ENCODE results near the gene AUTS2. TPM values are rescaled to one million over a fixed set of nuclear protein-coding genes. Genes with fewer than 3 reads are reported as not detected.

AUTS2 gene
- total and polyA plus RNA-seq, 2 of the 8 experiments (the other 6 are each of a cell fraction or from before 2014, with no cell fraction given): 25.9 to 101 TPM

DNA sequence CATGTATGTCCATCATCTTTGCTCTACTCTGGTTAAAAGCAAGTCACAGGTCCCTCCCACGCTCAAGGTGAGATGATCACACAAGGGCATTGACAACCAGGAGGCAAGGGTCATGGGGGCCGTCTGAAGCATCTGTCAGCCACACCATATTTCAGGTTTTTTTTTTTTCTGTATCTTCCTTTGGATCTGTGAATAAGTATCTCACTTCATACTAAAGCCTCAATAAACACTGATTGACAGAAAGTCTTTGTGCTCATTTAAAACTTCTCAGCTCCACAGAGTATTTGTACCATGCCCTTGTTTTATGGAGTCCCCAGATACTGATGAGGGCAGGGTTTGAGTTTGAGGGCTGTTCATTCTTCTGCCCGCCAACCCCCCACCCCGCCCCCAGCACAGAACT lies 45.0 kb downstream of the AUTS2 start:
- FAIRE-seq: no peak
- H4K8ac ChIP-seq (ENCODE audit: extremely low read depth, insufficient read depth, low read length): no peak overlapping the region
- H3K79me2 ChIP-seq (ENCODE audit: control insufficient read depth in 1 of 2, insufficient read depth in 2 of 2, low read length in 2 of 2): no peaks in the 10 kb centered on the region
- no peak overlapping the region for H4K5ac ChIP-seq (ENCODE audit: insufficient read length, low read depth, low read length)
- H3K27me3 ChIP-seq (replicated peaks in 1 of 4; ENCODE audit: control insufficient read depth in 3 of 4, extremely low read depth in 1 of 4, insufficient read depth in 3 of 4, low read length in 3 of 4): no peaks in the 10 kb centered on the region
- H3K56ac ChIP-seq (replicated peaks; ENCODE audit: insufficient read length, low read depth, low read length): no peak overlapping the region
- H3K4me3 ChIP-seq (ENCODE audit: extremely low read depth in 1 of 4, insufficient read depth in 2 of 4, low read depth in 3 of 4, low read length in 4 of 4): no peak overlapping the region
- no peak overlapping the region; the same call in 1 of the 2 replicates for H2BK12ac ChIP-seq (ENCODE audit: low read depth, low read length)
- TF ChIP-seq SUZ12 (IDR thresholded peaks at IDR 0.05; ENCODE audit: low read length) (no peak), BCL11A (IDR thresholded peaks at IDR 0.05; ENCODE audit: low read depth in 2 of 2, low read length in 2 of 2) (no peak)
- H2BK5ac ChIP-seq (ENCODE audit: low read depth, low read length): no peak overlapping the region
- no peaks in the 10 kb centered on the region for H3K23me2 ChIP-seq (ENCODE audit: low read depth, low read length)
- H3K4ac ChIP-seq (replicated peaks; ENCODE audit: insufficient read length, low read depth, low read length): no peak overlapping the region
- H3K4me1 ChIP-seq (replicated peaks in 1 of 4; ENCODE audit: control insufficient read depth in 3 of 4, insufficient read depth in 4 of 4, low read length in 3 of 4): peaks cover 2 to 16% (median 7%) of the 10 kb centered on the region in 4 experiments; a peak in 6 of 7 replicates
- H3K9ac ChIP-seq (replicated peaks in 1 of 4; ENCODE audit: extremely low read depth in 1 of 4, low read depth in 3 of 4, low read length in 3 of 4): no peak overlapping the region
- H3K18ac ChIP-seq (ENCODE audit: extremely low read depth, low read length): no peak overlapping the region
- no peaks in the 10 kb centered on the region for H3K9me3 ChIP-seq (ENCODE audit: insufficient read depth in 2 of 2, low read depth in 1 of 2, low read length in 1 of 2)
- no peak overlapping the region for H2BK120ac ChIP-seq (replicated peaks; ENCODE audit: low read depth, low read length)
- H4K20me1 ChIP-seq (replicated peaks in 1 of 2; ENCODE audit: control insufficient read depth in 1 of 2, insufficient read depth in 2 of 2, low read length in 2 of 2): no peaks in the 10 kb centered on the region
- no peak overlapping the region for H2BK20ac ChIP-seq (ENCODE audit: low read length)
- no peak overlapping the region for H3K23ac ChIP-seq (ENCODE audit: insufficient read length)
- no peak overlapping the region for H2BK15ac ChIP-seq (ENCODE audit: low read length)
- no peak overlapping the region for H2AFZ ChIP-seq (ENCODE audit: low read length)
- H4K91ac ChIP-seq (replicated peaks; ENCODE audit: insufficient read length, low read length): no peak overlapping the region
- 81% methylated on average over 4 of the region's 4 CpGs; no CpG with 5 or more reads in 1 of the 2 experiments for WGBS, 2 experiments (ENCODE audit: extremely low coverage in 1 of 2, insufficient coverage in 1 of 2, insufficient read length in 1 of 2, insufficient replicate concordance in 2 of 2, low coverage in 1 of 2, low lambda C conversion rate in 2 of 2, missing lambda C conversion rate in 1 of 2)
- no peak overlapping the region for H3K27ac ChIP-seq (ENCODE audit: low read depth, low read length)
- no peaks in the 10 kb centered on the region for H3K36me3 ChIP-seq (ENCODE audit: control insufficient read depth in 2 of 4, insufficient read depth in 4 of 4, low read length in 3 of 4)
- H3K79me1 ChIP-seq (ENCODE audit: low read depth, low read length): no peaks in the 10 kb centered on the region
- ChIA-PET POLR2A (ENCODE audit: partially characterized antibody) (no interaction called here), CTCF (ENCODE audit: partially characterized antibody) (no interaction called here)
- H3K4me2 ChIP-seq (ENCODE audit: insufficient read depth in 1 of 2, low read depth in 2 of 2, low read length in 2 of 2): no peak overlapping the region
- DNase-seq (ENCODE audit: low read depth in 1 of 2, low spot score in 2 of 2): no peak
- H2AK5ac ChIP-seq (ENCODE audit: low read depth, low read length): 0 out of 2 replicates have a peak overlapping the region, but pooled peaks have one; percentile 53
- H3K14ac ChIP-seq (ENCODE audit: insufficient read length): no peak overlapping the region
